ENCODE measurements around the gene NSMF.
A peak's percentile ranks its signal among the peaks of the same experiment; 100 is the strongest.

NSMF gene

GRCh38 chr9:137497921-137498719 lies 39.0 kb upstream of the NSMF start:
- no peak for DNase-seq
- TF ChIP-seq GATA1 (IDR thresholded peaks at IDR 0.05; ENCODE audit: low read depth, low read length): no peak
- no peak for TF ChIP-seq POLR2A (IDR thresholded peaks at IDR 0.05; ENCODE audit: low read length)

GRCh38 chr9:137496601-137497375 lies 37.7 kb upstream of the NSMF start:
- no peak for DNase-seq
- TF ChIP-seq POLR2A (IDR thresholded peaks at IDR 0.05; ENCODE audit: low read length) (no peak), GATA1 (IDR thresholded peaks at IDR 0.05; ENCODE audit: low read depth, low read length) (no peak)

- DNase-seq: no peak
- no peak for TF ChIP-seq GATA1 (IDR thresholded peaks at IDR 0.05; ENCODE audit: low read depth, low read length)
- no peak for TF ChIP-seq POLR2A (IDR thresholded peaks at IDR 0.05; ENCODE audit: low read length)
Measured at GRCh38 chr9:137494550-137495351, 35.6 kb upstream of the NSMF start.

- DNase-seq: no peak
- TF ChIP-seq GATA1 (IDR thresholded peaks at IDR 0.05; ENCODE audit: low read depth, low read length) (no peak), POLR2A (IDR thresholded peaks at IDR 0.05; ENCODE audit: low read length) (no peak)
Measured at GRCh38 chr9:137494104-137494544, 35.0 kb upstream of the NSMF start.

- TF ChIP-seq GATA1 (IDR thresholded peaks at IDR 0.05; ENCODE audit: low read depth, low read length): no peak
- TF ChIP-seq POLR2A (IDR thresholded peaks at IDR 0.05; ENCODE audit: low read length): no peak
- DNase-seq: no peak
Measured at GRCh38 chr9:137493364-137494103, 34.4 kb upstream of the NSMF start.

GRCh38 chr9:137492464-137493363 lies 33.6 kb upstream of the NSMF start:
- TF ChIP-seq GATA1 (IDR thresholded peaks at IDR 0.05; ENCODE audit: low read depth, low read length): no peak
- no peak for TF ChIP-seq POLR2A (IDR thresholded peaks at IDR 0.05; ENCODE audit: low read length)
- peak; percentile 60 to 80 for DNase-seq

- TF ChIP-seq GATA1 (IDR thresholded peaks at IDR 0.05; ENCODE audit: low read depth, low read length) (no peak), POLR2A (IDR thresholded peaks at IDR 0.05; ENCODE audit: low read length) (no peak)
- DNase-seq: no peak
Measured at GRCh38 chr9:137491735-137492432, 32.8 kb upstream of the NSMF start.

- TF ChIP-seq GATA1 (IDR thresholded peaks at IDR 0.05; ENCODE audit: low read depth, low read length) (no peak), POLR2A (IDR thresholded peaks at IDR 0.05; ENCODE audit: low read length) (no peak)
- no peak for DNase-seq
Measured at GRCh38 chr9:137490532-137491186, 31.5 kb upstream of the NSMF start.

- TF ChIP-seq POLR2A (IDR thresholded peaks at IDR 0.05; ENCODE audit: low read length) (no peak), GATA1 (IDR thresholded peaks at IDR 0.05; ENCODE audit: low read depth, low read length) (no peak)
- no peak for DNase-seq
Measured at GRCh38 chr9:137488906-137489305, 29.8 kb upstream of the NSMF start.

GRCh38 chr9:137488327-137488653 lies 29.2 kb upstream of the NSMF start:
- TF ChIP-seq POLR2A (IDR thresholded peaks at IDR 0.05; ENCODE audit: low read length) (no peak), GATA1 (IDR thresholded peaks at IDR 0.05; ENCODE audit: low read depth, low read length) (no peak)
- DNase-seq: no peak

- TF ChIP-seq POLR2A (IDR thresholded peaks at IDR 0.05; ENCODE audit: low read length) (no peak), GATA1 (IDR thresholded peaks at IDR 0.05; ENCODE audit: low read depth, low read length) (no peak)
- no peak for DNase-seq
Measured at GRCh38 chr9:137487454-137488326, 28.6 kb upstream of the NSMF start.

Measured in erythroblast (primary cell).